HG02938 (cell line): ENCODE data around the gene JPT1.
A peak's percentile ranks its signal among the peaks of the same experiment; 100 is the strongest.
"Not testable (repeated sequence)": the region's sequence is repeated elsewhere in the genome, so short reads cannot be mapped to it uniquely, and the experiment has no call there.

Experiments
- ATAC-seq: cut with Tn5 transposase; IDR thresholded peaks from one replicate; pipeline ENCODE4 v1.9.1; 2021; ENCODE audit warnings: mild to moderate bottlenecking, moderate library complexity; ENCODE audit not compliant: unreplicated experiment

Gene JPT1

DNA sequence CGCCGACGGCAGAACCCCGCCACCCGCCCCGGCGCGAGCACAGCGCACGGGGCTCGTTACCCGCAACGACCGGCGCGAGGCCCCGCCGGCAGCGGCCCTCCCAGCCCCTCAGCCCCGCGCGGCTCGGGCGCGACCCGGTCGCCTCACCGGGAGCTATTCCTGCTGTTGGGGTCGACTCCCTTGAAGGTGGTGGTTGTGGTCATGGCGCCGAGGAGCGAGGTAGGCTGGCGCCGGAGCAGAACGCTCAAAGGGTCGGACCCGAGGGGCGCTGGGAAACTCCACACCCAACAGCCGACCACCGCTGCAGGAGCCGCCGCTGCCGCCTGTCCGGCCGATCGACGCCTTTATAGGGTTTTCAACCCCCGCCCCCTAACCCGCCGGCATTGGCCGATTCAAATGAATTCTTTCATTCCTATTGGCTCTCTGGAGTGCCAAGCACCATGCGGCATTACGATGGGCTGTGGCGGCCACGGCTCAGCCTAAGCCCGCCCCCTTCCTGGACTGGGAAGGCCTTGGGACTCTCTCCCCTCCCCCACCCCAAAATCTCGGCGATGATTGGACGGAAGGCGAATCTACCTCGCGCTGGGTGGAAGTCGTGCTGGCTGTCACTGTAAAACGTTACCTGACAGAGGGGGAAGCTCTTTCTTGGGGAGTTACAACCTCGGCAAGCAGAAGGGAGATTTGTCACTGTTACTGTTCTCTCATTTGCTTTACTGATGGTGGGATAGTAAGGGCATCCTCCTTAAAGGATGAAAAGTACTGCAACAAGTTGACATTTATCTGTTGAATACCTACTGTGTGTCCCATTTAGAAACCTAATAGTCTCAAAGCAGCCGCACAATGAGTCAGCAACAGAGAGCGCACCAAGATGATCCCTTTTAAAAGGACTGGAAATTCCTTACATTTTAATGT is at the start of gene JPT1:
JPT1 (minus strand) TSS at position 318 of the 912 bp plus-strand sequence; CDS start at position 203, 115 bp downstream.
- peak; percentile 94 for ATAC-seq

- ATAC-seq, result no peak
Observed at GRCh38 chr17:75199886-75200618, 45.7 kb upstream of the JPT1 start.

- ATAC-seq, result no peak
Observed at GRCh38 chr17:75194879-75195278, 40.6 kb upstream of the JPT1 start.

DNA sequence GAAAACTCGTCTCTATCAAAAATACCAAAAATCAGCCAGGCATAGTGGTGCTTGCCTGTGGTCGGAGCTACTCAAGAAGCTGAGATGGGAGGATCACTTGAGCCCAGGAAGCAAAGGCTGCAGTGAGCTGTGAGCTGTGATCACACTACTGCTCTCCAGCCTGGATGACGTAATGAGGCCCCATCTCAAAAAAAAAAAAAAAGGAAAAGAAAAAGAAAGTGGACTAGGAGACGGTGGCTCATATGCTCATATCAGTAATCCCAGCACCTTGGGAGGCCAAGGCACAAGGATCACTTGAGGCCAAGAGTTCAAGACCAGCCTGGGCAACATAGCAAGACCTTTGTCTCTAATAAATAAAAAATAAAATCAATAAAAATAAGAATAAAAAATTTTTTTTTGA is 37.3 kb upstream of the JPT1 start:
- ATAC-seq, result no peak

DNA sequence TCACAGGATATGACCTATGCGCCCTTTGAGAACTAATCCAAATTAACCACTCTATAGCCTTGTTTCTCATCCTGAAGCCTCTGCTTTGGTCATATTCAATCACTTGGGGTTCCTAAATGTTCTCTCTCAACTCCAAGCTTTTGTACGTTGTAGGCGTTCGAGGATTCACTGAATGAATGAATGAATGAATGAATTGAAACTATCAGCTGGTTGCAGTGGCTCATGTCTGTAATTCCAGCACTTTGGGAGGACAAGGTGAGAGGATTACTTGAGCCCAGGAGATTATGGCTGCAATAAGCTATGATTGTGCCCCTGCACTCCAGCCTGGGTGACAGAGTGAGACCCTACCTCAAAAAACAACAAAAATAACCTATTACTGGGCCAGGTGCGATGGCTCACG is 34.3 kb upstream of the JPT1 start:
- no peak for ATAC-seq

DNA sequence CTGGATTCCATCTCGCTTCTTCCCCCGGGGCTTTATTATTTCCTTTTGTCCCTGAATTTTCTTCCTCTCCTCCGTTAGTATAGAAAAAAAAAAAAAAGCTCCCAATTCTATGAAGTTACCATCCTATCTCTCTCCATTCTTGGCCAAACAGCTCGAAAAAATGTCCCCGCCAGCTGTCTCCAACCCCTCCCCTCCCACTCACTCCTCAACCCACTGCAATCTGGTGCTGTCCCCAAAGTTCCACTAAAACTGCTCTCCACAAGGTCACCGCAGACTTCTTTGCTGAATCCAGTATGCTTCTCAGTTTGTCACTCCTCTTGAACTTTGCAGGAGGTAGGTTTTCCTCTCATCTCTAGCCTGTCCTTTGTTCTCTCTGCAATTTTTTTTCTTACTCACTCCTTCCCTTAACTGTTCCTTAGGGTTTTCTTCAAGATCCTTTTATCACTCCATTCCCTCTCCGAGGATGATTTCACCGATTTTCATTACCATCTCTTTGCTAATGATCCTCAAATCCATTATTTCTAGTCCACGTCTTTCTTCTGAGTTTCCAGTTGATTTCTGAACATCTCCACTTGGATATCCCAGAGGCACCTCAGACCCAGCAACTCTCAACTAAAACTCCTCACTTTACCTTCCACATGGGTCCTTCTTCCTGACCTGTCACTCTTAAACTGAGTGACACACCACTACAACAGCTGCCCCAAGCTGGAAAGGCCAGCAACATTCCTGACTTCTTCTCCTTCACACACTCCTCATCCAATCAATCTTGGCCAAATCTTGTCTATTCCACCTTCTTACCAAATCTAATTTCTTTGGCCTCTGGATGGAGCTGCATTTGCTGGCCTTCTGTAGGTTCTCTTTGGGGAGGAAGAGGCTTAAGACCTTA is 29.9 kb upstream of the JPT1 start:
- no peak for ATAC-seq

DNA sequence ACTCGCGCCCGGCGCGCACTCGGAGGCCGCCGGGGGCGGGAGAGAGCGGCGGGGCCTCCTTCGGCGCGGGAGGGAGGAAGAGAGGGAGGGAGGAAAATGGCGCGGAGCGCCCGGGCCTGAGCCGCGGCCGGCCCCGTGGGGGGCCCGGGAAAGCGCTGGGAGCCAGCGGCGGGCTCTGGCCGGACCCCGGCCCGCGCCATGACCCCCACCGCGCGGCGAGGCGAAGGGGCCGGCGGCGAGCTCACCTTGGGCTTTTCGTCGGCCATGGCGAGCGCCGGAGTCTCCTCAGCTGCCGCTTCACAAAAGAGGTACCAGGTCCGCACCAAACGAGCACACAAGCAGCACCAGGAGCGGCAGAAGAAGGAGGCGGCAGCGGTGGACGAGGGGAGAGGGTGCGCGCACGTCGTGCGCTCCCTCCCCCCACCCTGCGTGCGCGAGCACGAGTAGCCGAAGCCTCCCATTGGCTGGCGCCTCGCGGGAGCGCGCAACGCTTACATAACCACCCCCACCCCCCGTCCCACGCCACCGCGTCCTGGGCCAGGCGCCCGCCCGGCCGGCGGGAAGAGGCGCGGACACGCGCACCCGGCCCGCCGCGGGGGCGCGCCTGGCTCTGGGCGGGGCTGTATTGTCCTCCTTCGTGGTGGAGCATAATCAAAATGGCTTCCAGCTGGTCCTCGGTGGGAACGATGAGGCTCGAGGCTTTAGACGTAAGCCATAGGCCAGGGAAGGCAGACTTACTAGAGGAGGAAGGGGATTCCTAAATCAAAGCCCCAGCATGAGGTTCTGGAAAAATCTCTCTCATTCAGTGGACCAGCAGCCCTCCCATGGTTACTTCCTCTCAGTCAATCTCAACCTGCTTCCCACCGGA is 28.5 kb upstream of the JPT1 start, which contains the start of gene SUMO2:
SUMO2 (minus strand) TSS at position 391 of the 868 bp plus-strand sequence; CDS start at position 266, 125 bp downstream.
- peak; percentile 62 for ATAC-seq

GRCh38 chr17:75182319-75182568 is 27.9 kb upstream of the JPT1 start:
- peak; percentile 13 for ATAC-seq

GRCh38 chr17:75181608-75182318 is 27.5 kb upstream of the JPT1 start:
- ATAC-seq, result no peak

GRCh38 chr17:75181110-75181509 is 26.8 kb upstream of the JPT1 start:
- no peak for ATAC-seq

GRCh38 chr17:75178453-75178852 is 24.1 kb upstream of the JPT1 start:
- no peak for ATAC-seq

DNA sequence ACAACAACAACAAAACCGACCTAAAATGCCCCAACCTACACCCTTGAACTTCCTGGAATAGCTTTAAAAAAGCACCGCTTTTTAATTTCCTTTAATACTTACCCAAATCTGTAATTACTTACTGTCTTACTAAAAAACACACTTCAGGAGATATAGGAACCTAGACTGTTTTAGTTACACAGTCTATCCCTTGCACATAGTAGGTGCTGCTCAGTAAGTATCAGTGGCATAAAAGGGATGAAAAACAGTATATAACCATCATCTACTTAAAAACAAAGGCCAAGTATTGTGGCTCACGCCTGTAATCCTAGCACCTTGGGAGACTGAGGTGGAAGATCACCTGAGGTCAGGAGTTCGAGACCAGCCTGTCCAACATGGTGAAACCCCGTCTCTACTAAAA is 22.3 kb upstream of the JPT1 start:
- no peak for ATAC-seq

DNA sequence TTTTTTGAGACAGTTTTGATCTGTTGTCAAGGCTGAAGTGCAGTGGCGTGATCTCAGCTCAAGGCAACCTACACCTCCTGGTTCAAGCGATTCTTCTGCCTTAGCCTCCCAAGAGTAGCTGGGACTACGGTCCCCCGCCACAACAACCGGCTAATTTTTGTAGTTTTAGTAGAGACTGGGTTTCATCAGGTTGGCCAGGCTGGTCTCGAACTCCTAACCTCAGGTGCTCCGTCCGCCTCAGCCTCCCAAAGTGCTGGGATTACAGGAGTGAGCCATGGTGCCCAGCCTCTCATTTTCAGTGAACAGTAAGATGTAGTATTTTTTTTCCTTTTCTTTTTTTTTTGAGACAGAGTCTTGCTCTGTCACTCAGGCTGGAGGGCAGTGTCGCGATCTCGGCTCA is 20.7 kb upstream of the JPT1 start:
- ATAC-seq, result no peak

DNA sequence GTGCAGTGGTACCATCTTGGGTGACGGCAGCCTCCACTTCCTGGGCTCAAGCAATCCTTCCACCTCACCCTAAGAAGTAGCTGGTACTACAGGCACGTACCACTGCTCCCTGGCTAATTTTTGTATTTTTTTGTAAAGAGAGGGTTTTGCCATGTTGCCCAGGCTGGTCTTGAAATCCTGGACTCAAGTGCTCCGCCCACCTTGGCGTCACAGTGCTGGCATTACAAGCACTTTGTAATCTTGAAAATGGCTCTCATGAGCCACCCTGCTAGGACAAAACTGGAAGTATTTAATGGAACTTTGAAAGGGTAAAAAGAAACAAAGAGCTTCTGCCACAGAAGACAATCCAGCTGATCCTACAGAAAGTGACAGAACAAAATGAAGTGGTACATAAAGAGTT is 19.2 kb upstream of the JPT1 start:
- no peak for ATAC-seq

- ATAC-seq, result no peak
Observed at GRCh38 chr17:75168998-75169397, 14.7 kb upstream of the JPT1 start.

DNA sequence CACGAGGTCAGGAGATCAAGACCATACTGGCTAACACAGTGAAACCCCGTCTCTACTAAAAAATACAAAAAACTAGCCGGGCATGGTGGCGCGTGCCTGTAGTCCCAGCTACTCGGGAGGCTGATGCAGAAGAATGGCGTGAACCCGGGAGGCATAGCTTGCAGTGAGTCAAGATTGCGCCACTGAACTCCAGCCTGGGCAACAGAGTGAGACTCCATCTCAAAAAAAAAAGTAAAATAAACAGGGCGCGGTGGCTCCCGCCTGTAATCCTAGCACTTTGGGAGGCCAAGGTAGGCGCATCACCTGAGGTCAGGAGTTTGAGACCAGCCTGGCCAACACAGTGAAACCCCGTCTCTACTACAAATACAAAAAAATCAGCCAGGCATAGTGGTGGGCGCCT is 10.3 kb upstream of the JPT1 start:
- not testable (repeated sequence) for ATAC-seq

DNA sequence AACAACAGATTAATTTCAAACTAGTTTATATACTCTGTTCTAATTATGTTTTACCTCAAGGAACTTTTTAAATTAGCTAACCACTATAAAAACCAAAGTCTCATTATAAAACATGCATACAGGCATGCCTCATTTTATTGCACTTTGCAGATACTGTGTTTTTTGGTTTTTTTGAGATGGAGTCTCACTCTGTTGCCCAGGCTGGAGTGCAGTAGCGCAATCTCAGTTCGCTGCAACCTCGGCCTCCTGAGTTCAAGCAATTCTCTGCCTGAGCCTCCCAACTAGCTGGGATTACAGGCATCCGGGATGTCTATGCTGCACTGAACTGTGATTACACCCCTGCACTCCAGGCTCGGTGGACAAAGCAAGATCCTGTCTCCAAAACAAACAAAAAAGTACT is 8.8 kb upstream of the JPT1 start:
- no peak for ATAC-seq

GRCh38 chr17:75160211-75160610 is 5.9 kb upstream of the JPT1 start:
- no peak for ATAC-seq

DNA sequence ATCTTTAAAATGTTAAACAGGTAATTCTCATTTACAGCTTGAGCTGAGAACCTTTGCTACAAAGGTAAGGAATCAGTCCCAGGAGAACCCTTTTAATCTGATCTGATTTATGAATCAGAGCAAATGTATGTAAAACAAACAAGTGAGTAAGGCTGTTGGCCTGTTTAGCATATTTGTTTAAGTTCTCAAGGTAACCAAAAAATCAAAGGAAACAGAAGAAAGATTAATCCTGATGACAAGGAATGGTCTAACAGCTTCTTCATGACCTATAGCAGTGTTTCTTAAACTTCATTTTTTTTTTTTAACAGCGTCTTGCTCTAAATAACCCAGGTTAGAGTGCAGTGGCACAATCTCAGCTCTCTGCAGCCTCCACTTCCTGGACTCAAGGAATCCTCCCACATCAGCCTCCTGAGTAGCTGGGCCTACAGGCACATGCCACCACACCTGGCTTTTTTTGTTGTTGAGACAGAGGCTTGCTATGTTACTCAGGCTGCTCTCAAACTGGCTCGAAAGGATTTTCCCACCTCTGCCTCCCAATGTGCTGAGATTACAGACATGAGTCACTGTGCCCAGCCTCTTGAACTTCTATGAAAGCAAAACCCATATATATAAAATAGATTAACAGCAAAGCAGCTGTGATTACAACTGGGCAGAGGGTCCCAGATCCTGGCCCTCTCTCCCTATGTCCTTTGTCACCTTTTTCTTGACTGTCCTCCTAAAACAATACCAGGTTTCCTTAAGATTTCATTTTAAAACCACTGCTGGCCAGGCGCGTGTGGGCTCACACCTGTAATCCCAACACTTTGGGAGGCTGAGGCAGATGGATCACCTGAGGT is 5.1 kb upstream of the JPT1 start:
- ATAC-seq, result no peak
